Measurements from ENCODE around the gene KCNB1.

DNA sequence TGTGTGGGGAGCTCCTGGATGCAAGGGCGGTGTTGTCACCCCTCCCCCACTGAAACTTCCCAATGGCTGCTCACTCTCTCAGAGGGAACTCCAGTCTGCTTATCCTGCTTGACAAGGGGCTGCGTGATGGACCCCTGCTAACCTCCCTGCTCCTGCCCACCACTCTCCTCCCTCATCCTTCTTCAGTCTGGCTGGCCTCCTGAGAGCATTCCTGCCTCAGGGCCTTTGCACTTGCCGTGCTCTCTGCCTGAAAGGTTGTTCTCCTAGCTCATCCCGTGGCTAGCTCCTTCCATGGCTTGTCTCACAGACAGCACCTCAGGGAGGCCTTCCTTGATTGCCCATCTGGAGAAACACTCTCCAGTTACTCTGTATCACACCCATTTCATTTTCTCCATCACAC lies 130.7 kb downstream of the KCNB1 start:
- TF ChIP-seq, protein P1, sequence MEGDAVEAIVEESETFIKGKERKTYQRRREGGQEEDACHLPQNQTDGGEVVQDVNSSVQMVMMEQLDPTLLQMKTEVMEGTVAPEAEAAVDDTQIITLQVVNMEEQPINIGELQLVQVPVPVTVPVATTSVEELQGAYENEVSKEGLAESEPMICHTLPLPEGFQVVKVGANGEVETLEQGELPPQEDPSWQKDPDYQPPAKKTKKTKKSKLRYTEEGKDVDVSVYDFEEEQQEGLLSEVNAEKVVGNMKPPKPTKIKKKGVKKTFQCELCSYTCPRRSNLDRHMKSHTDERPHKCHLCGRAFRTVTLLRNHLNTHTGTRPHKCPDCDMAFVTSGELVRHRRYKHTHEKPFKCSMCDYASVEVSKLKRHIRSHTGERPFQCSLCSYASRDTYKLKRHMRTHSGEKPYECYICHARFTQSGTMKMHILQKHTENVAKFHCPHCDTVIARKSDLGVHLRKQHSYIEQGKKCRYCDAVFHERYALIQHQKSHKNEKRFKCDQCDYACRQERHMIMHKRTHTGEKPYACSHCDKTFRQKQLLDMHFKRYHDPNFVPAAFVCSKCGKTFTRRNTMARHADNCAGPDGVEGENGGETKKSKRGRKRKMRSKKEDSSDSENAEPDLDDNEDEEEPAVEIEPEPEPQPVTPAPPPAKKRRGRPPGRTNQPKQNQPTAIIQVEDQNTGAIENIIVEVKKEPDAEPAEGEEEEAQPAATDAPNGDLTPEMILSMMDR (IDR thresholded peaks at IDR 0.05; ENCODE audit: low read depth, low read length, missing input control), result no peak
- TF ChIP-seq, protein P2, sequence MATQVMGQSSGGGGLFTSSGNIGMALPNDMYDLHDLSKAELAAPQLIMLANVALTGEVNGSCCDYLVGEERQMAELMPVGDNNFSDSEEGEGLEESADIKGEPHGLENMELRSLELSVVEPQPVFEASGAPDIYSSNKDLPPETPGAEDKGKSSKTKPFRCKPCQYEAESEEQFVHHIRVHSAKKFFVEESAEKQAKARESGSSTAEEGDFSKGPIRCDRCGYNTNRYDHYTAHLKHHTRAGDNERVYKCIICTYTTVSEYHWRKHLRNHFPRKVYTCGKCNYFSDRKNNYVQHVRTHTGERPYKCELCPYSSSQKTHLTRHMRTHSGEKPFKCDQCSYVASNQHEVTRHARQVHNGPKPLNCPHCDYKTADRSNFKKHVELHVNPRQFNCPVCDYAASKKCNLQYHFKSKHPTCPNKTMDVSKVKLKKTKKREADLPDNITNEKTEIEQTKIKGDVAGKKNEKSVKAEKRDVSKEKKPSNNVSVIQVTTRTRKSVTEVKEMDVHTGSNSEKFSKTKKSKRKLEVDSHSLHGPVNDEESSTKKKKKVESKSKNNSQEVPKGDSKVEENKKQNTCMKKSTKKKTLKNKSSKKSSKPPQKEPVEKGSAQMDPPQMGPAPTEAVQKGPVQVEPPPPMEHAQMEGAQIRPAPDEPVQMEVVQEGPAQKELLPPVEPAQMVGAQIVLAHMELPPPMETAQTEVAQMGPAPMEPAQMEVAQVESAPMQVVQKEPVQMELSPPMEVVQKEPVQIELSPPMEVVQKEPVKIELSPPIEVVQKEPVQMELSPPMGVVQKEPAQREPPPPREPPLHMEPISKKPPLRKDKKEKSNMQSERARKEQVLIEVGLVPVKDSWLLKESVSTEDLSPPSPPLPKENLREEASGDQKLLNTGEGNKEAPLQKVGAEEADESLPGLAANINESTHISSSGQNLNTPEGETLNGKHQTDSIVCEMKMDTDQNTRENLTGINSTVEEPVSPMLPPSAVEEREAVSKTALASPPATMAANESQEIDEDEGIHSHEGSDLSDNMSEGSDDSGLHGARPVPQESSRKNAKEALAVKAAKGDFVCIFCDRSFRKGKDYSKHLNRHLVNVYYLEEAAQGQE (IDR thresholded peaks at IDR 0.05), result no peak
- TF ChIP-seq RXRA (IDR thresholded peaks at IDR 0.05) (no peak), NR2F2 (IDR thresholded peaks at IDR 0.05) (no peak), FOXA1 (IDR thresholded peaks at IDR 0.05) (no peak), EGR1 (IDR thresholded peaks at IDR 0.05; ENCODE audit: low read depth in 2 of 2) (no peak), TAF1 (conservative IDR thresholded peaks at IDR 0.05) (no peak)
